Dedifferentiated amniotic fluid mesenchymal stem cell (primary cell): ENCODE results near the gene FAM151B.
A peak's percentile ranks its signal among the peaks of the same experiment; 100 is the strongest.
"Not testable (repeated sequence)": the region's sequence is repeated elsewhere in the genome, so short reads cannot be mapped to it uniquely, and the experiment has no call there.

ENCODE experiments used
- DNase-seq: peaks from one replicate; pipeline ENCODE4 v3.0.0-alpha.2; 2016; ENCODE audit errors: extremely low spot score

Gene FAM151B, protein sequence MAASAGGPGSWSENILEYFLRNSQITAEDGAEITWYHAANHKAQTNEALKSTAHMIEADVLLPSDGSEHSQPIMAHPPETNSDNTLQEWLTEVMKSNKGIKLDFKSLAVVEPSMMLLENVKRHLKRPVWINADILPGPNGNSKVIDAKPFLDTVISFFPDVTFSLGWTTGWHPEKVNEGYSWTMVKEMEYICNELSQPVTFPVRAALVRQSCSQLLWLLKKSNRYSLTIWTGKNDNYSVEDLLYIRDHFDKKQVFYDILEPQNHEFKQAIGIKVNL

DNA sequence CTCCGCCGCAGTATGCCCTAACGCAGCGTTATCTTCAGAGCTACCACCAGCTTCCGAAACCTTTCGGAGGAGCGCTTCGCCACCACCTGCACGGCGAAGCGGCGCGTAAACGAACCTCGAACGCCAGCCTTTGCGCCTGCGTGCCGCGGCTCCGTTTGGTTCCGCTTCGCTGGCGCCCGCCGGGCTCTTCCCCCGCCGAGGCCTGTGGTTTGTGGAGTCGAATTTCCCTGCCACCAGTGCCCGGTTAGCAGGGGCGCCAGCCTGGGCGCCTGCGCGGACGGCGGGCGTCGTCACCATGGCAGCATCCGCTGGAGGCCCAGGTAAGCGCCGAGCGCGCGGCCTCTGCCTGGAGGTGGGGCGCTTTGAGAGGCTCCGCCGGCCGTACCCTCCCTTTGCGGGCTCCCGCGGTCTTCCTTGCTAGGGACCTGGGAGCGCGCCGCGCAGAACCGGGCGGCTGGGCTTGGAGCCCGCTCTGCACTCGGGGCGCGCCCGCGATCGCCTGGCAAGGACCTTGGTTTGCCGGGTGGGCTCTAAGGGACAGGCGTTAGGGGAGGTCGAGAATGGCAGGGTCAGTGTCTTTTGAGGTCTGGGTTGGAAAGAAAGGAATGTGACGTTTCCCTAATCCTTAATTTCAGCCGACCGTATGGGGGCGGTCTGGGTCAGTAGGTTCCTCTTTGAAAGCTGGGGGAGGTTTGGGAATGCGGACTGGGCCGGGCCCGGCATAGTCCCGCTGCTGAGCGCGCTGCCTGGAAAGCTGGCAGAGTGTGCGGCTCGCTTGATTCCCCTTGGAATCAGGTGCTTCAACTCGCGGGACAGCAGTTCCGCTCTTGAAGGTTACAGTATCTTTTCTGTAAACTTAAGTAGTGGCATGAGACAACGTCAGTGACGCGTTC is at the start of gene FAM151B:
Gene FAM151B (plus strand): TSS at position 272 of the 893 bp plus-strand sequence. CDS start 24 bp downstream, at position 296.
- peak; percentile 85 for DNase-seq

DNA sequence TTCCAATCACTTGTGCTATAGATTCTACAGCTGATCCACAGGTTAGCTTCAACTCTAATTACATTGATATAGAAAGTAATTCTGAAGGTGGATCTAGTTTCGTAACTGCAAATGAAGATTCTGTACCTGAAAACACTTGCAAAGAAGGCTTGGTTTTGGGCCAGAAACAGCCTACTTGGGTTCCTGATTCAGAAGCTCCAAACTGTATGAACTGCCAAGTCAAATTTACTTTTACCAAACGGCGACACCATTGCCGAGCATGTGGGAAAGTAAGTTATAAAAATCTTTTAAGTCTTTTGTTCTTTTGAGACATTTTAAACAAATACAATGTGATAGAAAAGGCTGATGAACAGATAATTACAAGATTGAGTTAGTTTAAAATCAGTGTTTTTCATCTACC is 49.2 kb upstream of the FAM151B start:
- no peak for DNase-seq

DNA sequence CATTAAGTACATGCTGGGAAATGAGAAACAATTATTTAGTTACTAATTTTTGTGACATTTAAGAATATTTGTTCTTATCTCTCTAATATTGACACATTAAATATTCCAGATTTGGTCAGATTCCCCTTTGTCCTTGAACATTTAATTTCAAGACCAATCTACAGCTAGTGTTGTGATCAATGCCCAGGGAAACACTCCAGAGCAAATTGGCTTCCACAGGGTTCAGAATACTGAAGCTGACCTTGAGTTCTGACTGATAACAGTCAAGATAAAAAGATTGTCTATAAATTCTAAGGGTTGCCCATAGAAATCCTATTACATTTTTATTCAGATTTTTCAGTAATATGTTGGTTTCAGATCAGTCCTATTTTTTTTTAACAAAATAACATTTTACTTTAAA is 48.7 kb upstream of the FAM151B start:
- no peak for DNase-seq

DNA sequence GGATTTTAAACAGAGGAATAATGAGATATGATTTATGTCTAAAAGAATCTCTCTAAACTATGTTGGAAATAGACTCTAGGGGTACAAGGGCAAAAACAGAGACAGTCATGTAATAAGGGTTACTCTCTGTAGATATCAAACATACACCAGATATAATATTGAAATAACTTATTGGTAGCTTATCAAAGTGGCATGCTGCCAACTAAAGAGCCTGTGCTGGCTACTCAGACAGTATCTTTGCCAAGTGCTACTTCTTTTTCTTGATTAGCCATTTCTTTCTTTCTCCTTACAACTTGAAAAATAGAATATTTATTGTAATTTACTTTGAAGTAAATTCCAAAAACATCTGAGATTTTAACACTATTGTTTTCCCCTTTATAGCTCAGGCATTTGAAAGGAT is 45.2 kb upstream of the FAM151B start:
- DNase-seq = no peak

DNA sequence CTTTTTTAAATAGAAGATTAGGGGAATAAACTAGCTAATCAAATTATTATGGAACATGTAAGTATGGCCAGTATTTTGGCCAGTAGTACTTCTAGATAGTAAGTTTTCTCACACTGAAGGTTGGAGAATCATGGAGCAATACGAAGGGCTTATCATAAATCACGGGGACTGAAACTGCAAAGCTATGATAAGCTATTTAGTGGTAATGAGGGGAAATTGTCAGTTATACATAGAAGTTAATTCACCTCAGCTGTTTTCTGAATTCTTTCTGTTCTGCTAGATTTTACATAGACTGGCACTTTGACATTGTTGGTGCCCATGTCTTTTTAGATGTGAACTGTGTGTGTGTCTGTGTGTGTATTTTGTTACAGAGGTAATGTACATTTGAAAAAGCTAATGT is 34.5 kb upstream of the FAM151B start:
- no peak for DNase-seq

DNA sequence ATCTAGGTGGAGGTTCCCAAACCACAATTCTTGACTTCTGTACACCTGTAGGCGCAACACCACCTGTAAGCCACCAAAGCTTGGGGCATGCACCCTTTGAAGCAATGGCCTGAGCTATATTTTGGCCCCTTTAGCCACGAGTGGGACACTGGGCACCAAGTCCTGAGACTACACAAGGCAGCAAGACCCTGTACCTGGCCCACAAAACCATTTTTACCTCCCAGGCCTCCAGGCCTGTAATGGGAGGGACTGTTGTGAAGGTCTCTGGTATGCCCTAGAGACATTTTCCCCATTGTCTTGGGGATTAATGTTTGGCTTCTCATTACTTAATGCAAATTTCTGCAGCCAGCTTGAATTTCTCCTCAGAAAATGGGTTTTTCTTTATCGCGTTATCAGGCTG is 24.6 kb upstream of the FAM151B start:
- no peak for DNase-seq

DNA sequence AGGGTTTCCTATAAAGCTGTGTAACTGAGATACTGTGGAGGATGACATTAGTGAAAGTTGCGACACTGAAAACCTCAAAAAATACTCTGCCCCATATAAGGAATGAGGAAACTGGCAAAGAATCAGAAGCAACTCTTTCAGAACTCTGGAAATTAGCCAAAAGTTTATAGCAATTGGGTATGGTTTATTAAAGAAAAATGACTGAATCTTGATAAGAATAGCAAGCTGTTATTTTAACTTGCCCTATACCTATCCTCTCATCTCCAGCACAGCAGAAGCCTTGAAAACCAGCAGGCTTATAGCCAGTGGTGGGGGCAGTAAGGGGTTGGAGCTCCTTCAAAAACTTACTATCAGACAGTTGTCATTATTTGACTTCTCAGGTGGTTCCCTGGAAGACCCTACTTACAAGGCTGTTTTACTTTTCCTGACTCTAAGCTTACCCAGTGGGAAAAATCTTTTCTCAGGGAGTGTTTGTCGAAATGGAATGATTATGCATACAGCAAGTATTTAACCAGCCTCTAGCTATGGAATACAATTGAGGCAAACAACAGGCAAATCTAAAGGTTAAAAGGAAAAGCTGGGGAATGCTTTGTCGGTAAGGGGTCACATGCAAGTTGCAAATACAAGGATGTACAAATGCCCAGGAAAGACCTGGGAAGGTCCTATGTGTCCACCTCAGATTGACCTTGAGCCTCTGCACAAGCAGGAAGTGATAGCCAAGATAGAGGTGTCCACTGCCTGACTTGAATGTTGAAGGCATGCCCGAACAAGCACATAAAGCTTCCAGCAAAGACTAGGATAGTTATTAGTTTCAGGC is 21.0 kb upstream of the FAM151B start:
- peak; percentile 17 for DNase-seq

DNA sequence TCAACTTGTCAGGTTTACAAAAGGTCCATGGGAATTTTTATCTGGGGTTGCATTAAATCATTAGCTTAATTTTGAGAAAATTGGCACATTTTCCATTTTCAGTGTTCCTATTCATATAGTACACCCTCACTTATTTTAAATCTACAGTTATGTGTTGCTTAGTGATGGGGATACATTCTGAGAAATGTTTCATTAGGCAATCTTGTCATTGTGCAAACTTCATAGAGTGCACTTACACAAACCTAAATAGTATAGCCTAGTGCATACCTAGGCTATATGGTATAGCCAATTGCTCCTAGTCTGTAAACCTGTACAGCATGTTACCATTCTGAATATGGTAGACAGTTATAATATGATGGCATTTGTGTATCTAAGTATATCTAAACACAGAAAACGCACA is 19.8 kb upstream of the FAM151B start:
- DNase-seq = no peak

DNA sequence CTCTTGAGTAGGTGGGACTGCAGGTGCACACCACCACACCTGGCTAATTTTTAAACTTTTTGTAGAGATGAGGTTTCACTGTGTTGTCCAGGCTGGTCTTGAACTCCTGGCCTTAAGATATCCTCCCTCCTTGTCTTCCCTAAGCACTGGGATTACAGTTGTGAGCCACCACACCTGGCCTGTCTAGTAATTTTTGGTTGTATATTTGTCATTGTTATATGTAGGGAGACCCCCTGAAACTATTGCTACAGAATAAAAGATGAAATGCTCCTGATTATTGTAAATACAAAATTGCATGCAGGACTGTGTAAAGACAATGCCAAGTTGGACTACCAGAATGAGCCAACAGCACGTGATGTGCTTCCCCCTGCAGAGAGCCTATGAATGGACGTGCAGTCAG is 17.3 kb upstream of the FAM151B start:
- not testable (repeated sequence) for DNase-seq

DNA sequence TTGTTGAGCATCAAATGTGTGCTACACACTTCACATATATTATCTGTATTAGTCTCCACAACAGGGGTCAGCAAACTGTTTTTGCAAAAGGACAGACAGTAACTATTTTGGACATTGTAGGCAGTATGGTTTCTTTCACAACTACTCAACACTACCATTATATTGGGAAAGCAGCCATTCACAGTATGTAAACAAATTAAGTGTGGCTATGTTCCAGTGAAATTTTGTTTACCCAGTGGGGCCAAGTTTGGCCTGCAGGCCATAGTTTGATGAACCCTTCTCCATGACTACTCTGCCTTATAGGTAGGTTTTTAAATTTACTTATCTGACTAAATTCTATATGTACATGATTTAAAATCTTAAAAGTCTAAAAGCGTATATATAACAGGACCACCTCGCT is 13.0 kb upstream of the FAM151B start:
- no peak for DNase-seq

DNA sequence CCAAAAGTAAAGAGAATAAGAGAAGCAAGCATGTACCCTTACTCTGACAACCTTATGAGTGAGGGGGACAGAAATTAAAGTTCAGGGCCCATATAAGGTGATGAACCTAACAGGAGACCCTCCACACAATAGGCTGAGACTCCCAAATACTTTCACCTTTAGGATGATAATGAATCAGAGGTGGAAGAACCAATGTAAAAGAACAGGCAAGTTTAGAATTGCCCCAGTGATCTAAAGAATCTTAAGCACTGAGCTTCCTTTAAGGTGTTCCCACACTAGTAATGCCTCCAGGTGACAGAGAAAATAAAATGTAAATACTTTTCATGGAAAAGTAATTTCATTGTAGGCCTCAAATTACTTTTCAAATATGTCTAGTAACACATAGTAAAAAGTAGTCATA is 8.2 kb upstream of the FAM151B start:
- DNase-seq = no peak

DNA sequence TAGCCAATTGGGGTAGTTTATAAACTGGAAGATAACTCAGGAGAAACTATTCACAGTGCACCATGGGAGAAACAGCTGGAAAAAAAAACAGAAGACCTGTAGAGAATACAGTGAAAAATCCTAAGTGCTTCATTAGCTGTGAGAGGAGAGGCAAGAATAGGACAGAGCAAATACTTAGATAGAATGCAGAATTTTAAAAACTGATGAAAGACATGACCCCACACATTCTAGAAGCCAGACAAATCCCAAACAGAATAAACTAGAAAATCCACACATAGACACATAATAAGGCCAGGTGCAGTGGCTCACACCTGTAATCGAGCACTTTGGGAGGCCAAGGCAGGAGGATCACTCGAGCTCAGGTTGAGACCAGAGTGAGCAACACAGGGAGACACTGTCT is 7.5 kb upstream of the FAM151B start:
- DNase-seq = no peak

DNA sequence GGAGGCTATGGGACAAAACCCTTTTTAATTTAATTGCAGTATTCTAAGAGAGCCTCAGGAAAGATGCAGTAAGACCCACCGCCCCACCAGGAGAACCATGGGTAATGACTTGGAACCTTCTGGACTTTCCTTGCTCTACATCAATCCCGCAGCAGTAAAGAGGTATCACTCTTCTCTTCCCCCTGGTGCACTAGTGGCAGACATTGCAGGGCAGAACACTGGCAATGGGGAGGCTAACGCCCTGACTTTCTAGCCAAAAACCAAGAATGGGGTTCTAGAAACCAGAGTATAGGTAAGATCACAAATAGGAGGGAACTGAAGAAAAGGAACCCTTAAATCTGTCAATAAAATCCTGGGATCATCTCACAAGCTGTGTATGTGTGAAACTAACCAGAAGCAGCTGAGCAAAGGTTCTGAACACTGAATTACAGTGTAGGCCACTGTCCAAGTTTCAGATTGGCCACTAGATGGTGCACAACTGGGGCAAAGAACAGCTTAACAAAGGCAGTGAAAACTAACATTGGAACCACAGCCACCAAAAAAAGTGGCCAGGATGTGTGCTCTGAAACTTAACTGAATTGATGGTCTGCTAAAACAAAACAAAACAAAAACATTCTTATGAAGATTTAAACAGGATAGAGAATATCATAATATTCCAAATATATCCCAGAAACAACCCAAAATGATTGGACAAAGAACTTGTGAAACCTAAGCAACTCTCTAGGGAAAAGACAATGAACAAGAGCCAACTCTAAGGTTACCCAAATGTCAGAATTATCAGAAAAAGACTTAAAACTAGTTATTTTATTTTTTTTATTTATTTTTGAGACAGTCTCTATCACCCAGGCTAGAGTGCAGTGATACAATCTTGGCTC is 6.6 kb upstream of the FAM151B start:
- DNase-seq = peak; percentile 38

DNA sequence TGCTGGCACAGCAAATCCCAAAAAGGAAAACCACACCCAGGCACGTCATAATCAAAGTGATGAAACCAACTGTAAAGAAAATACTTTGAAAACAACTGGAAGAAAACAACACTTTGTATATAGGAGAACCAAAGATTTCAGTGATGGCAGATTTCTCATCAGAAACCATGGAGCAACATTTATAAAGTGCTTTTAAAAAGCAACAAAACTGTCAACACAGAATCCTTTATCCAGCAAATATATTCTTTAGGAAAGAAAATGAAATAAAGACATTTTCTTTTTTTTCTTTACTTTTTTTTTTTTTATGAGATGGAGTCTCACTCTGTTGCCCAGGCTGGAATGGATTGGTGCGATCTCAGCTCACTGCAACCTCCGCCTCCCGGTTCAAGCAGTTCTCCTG is 5.3 kb upstream of the FAM151B start:
- no peak for DNase-seq

DNA sequence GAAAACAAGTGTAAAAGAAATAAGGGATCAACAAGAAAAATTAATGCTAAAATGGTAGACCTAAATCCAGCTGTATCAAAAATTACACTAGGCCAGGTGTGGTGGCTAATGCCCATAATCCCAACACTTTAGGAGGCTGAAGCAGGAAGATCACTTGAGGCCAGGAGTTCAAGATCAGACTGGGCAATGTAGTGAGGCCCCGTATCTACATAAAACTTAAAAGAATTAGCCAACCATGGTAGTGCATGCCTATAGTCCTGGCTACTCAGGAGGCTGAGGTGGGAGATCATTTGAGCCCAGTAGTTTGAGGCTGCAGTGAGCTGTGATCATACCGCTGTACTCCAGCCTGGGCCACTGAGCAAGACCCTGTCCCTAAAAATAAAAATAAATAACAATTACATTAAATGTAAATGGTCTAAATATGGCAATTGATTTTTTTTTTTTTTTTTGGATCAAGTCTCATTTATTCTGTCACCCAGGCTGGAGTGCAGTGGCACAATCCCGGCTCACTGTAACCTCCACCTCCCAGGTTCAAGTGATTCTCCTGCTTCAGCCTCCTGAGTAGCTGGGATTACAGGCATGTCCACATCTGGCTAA is 4.2 kb upstream of the FAM151B start:
- DNase-seq = no peak

DNA sequence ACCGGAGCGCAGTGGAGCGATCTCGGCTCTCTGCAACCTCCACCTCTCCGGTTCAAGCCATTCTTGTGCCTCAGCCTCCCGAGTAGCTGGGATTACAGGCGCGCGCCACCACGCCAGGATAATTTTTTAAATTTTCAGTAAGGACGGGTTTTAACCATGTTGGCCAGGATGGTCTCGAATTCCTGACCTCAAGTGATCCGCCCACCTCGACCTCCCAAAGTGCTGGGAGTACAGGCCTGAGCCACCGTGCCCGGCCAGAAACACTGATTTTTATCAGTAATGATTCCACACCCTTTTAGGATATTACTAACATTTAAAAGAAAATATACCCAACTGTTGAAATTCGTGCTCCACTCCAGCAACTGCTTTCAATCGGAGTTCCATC is 464 bp upstream of the FAM151B start:
- DNase-seq = no peak

DNA sequence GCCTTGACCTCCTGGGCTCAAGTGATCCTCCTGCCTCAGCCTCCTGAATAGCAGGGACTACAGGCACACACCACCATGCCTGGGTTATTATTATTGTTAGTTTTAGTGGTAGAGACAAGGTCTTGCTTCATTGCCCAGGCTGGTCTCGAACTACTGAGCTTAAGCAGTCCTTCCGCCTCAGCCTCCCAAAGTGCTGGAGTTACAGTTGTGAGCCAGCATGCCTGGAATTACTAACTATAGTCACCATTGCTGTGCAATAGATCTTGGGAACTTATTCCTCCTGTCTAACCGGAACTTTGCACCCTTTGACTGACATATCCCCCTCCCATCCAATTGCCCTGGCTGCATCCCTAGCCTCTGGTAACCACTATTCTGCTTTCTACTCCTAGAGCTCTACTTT is 3.4 kb downstream of the FAM151B start:
- no peak for DNase-seq

DNA sequence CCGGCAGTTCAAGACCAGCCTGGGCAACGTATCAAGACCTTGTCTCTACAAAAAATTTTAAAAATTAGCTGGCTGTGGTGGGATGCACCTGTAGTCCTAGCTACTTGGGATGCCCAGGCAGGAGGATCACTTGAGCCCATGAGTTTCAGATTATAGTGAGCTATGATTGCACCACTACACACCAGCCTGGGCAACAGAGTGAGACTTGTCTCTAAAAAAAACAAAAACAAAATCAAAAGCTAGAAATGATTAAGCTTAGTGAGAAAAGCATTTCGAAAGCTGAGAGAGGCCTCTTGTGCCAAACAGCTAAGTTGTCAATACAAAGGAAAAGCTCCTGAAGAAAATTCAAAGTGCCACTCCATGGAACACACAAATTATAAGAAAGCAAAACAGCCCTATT is 4.8 kb downstream of the FAM151B start:
- no peak for DNase-seq

DNA sequence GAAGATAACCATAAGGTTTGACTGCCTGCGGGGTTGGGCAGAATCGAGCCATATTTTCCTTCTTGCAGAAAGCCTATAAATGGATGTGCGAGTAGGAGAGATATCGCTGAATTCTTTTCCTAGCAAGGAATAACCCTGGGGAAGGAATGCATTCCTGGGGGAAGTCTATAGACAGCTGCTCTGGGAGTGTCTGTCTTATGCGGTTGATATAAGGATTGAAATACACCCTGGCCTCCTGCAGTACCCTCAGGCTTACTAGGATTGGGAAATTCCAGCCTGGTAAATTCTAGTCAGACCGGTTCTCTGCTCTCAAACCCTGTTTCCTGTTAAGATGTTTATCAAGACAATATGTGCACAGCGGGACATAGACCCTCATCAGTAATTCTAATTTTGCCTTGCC is 5.5 kb downstream of the FAM151B start:
- DNase-seq = not testable (repeated sequence)

DNA sequence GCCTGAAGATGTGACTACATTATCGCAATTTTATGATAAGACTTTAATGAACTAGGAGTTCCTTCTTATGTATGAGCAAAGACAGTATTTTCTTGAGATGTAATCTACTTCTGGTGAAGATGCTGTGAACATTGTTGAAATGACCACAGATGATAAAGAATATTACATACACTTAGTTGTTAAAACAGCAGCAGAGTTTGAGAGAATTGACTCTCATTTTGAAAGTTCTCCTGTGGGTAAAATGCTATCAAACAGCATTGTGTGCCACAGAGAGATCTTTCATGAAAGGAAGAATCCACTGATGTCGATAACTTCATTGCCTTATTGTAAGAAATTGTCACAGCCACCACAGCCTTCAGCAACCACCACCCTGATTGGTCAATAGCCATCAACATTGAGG is 8.0 kb downstream of the FAM151B start:
- no peak for DNase-seq

DNA sequence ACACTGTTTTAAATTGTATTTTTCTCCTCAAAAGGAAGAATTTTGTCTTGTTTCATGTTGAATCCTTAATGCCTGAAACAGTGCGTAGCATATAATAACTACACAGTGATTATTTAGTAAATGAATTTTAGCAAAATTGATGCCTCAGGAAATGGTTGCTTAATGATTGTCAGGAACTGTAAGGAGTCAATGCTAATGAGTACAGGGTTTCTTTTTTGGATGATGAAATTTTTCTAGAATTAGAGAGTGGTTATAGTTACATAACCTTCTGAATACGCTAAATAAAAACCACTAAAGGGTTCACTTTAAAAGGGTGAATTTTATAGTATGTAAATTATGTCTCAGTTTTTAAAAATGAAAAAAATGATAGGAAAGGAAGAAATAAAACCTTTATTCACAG is 14.9 kb downstream of the FAM151B start:
- DNase-seq = no peak
